Keratinocyte (primary cell): ENCODE measurements around the gene EFCAB12.

ENCODE experiments used
- EZH2 ChIP-seq: IDR thresholded peaks from one replicate; pipeline ENCODE4 v1.6.1; 2012; ENCODE audit warnings: inconsistent platforms, mild to moderate bottlenecking, low read length, moderate library complexity
- TF ChIP-seq, protein P1 (sequence below), 3 experiments: IDR thresholded peaks in 1 of 3; conservative IDR thresholded peaks in 1 of 3; optimal IDR thresholded peaks in 1 of 3; 2 replicates in 2 of 3; 3 replicates in 1 of 3; pipeline versions ENCODE3 to v1.5.1; 2011; ENCODE audit warnings: low read length in 3 of 3, mild to moderate bottlenecking in 3 of 3, moderate library complexity in 2 of 3, control low read depth in 1 of 3, inconsistent platforms in 1 of 3; ENCODE audit not compliant: insufficient read depth in 2 of 3; ENCODE audit errors: extremely low read depth in 1 of 3

DNA sequence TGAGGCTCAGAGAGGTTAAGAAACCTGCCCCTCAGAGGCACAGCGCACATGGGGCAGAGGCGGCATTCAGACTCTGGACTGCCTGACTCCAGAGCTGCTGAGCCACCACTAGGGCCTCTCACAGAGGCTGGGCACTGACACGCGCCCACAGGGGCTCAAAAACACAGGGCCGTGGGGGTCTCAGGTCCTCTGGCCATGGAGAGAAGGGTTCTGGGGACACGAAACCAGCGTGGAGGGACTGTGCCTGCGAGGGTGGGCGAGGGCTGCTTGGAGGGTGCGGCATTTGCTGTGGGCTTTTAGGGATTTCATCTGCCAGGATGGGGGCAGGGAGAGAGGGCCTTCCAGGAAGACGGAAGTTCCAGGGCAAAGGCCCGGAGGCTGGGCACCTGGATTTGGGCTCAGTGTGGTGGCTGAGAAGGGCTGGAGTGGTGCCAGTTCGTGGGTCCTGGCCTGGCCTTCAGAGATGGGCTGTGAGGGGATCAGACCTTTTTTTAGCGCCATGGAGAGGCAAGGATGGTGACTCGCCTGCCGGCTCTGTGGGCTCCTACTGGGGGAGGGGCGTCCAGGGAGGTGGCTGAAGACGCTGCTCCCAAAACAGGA is 69.6 kb downstream of the EFCAB12 start:
- TF ChIP-seq, protein P1, sequence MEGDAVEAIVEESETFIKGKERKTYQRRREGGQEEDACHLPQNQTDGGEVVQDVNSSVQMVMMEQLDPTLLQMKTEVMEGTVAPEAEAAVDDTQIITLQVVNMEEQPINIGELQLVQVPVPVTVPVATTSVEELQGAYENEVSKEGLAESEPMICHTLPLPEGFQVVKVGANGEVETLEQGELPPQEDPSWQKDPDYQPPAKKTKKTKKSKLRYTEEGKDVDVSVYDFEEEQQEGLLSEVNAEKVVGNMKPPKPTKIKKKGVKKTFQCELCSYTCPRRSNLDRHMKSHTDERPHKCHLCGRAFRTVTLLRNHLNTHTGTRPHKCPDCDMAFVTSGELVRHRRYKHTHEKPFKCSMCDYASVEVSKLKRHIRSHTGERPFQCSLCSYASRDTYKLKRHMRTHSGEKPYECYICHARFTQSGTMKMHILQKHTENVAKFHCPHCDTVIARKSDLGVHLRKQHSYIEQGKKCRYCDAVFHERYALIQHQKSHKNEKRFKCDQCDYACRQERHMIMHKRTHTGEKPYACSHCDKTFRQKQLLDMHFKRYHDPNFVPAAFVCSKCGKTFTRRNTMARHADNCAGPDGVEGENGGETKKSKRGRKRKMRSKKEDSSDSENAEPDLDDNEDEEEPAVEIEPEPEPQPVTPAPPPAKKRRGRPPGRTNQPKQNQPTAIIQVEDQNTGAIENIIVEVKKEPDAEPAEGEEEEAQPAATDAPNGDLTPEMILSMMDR (optimal IDR thresholded peaks at IDR 0.05 in 1 of 3, IDR thresholded peaks at IDR 0.05 in 1 of 3, conservative IDR thresholded peaks at IDR 0.05 in 1 of 3; ENCODE audit: extremely low read depth in 1 of 3, insufficient read depth in 2 of 3, low read length in 3 of 3), result no peak
- no peak for TF ChIP-seq EZH2
